OCI-LY1 (cell line): ENCODE measurements around the gene IL16.

Source experiments
- CTCF ChIP-seq: fragments of 200-600 bp; sonication (generic), shearing (Covaris generic); IDR thresholded peaks from 2 replicates; pipeline ENCODE4 v1.5.1; 2017; ENCODE audit warnings: mild to moderate bottlenecking, antibody characterized with exemption, low read length, moderate library complexity, mixed read lengths
- EZH2 ChIP-seq: fragments of 200-600 bp; sonication (generic), shearing (Covaris generic); IDR thresholded peaks from 2 replicates; pipeline ENCODE4 v1.8.0; 2017; ENCODE audit warnings: borderline replicate concordance, mixed run types, mild to moderate bottlenecking, antibody characterized with exemption, low read length, moderate library complexity, mixed read lengths

GRCh38 chr15:81182756-81183438 is 13.8 kb upstream of the IL16 start:
- TF ChIP-seq CTCF (no peak), EZH2 (no peak)
